C4-2B (cell line): ENCODE data around the gene PHACTR1.

Experiments used
- H3K27ac ChIP-seq: fragments of 450-650 bp; 2 replicates; pipeline ENCODE4 v1.5.1; 2017
- CTCF ChIP-seq: fragments of 450-650 bp; conservative IDR thresholded peaks from 2 replicates; pipeline ENCODE4 v1.5.1; 2017; ENCODE audit warnings: mild to moderate bottlenecking
- ZFX ChIP-seq: fragments of 450-650 bp; IDR thresholded peaks from 2 replicates; pipeline ENCODE4 v1.6.1; 2017

PHACTR1 gene

GRCh38 chr6:13288481-13288880, 571.9 kb downstream of the PHACTR1 start:
- TF ChIP-seq ZFX (no peak), CTCF (no peak)
- no peak overlapping the region for H3K27ac ChIP-seq

GRCh38 chr6:13288969-13289391, 572.4 kb downstream of the PHACTR1 start:
- TF ChIP-seq ZFX (no peak), CTCF (no peak)
- no peak overlapping the region for H3K27ac ChIP-seq

- no peak overlapping the region for H3K27ac ChIP-seq
These were observed 573.3 kb downstream of the PHACTR1 start for GRCh38 chr6:13289789-13290318.

GRCh38 chr6:13290335-13290734, 573.8 kb downstream of the PHACTR1 start:
- H3K27ac ChIP-seq = no peak overlapping the region
- TF ChIP-seq ZFX (no peak), CTCF (no peak)

More at GRCh38 chr6:13289789-13290318, 573.3 kb downstream of the PHACTR1 start:
- no peak for TF ChIP-seq ZFX
- TF ChIP-seq CTCF = no peak

DNA sequence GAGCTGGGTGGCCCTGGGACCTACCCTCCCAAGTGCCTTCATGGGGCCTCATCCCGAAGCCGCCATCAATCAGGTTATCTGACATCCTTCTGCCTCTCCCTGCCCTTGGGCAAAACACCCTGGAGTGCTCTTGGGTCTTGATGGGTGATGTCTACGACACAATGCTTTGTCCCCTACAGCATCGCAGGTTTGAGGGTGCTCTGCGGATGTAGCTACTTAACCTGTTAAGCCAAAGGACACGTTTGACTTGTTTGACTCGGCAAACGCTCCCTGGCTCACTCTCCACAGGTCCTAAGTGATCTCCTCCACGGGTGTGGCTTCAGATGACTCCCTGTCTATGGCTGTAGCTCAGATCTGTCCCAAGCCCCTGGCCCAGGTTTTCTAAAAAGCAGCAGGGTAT, 576.2 kb downstream of the PHACTR1 start:
- TF ChIP-seq ZFX (no peak), CTCF (no peak)
- no peak overlapping the region for H3K27ac ChIP-seq

DNA sequence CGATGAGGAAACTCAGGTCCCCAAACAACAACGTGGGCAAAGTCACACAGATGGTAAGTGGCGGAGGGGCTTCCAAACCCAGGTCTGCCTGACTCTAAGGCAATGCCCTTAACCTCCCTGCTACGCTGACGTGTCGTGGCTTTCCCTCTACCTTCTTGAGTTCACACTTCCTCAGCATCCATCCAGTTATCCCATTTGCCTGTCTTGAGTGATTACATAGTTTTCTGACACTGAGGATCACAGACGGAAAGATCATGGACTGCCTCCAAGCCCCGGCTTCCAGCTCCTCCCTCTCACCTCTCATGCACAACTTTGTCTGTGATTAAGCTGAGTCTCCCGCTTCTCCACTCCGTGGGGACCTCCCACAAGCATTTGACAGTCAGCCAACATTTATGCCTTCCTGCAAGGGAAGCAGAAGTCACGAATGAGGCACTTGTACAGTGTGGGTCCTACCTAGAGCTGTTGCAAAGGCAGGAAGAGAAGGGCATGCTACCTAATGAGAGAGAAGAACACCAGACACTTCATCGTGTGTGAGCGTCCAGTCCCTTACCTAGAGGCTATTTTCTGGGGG, 578.0 kb downstream of the PHACTR1 start:
- H3K27ac ChIP-seq = no peak overlapping the region
- no peak for TF ChIP-seq ZFX
- TF ChIP-seq CTCF = no peak

GRCh38 chr6:13295576-13295975, 579.0 kb downstream of the PHACTR1 start:
- no peak for TF ChIP-seq ZFX
- no peak for TF ChIP-seq CTCF
- no peak overlapping the region for H3K27ac ChIP-seq
